Measurements from ENCODE around the gene SF3B1.
"Not testable (repeated sequence)": the region's sequence is repeated elsewhere in the genome, so short reads cannot be mapped to it uniquely, and the experiment has no call there.

Gene SF3B1

GRCh38 chr2:197434541-197435513 is at the start of gene SF3B1:
Gene SF3B1 (minus strand): TSS chr2:197435028. CDS start chr2:197434999, 29 bp downstream.
- DNase-seq: peak; percentile 99

GRCh38 chr2:197484248-197484647 is 49.4 kb upstream of the SF3B1 start:
- DNase-seq: not testable (repeated sequence)

GRCh38 chr2:197480165-197481036 is 45.6 kb upstream of the SF3B1 start:
- DNase-seq: no peak

- no peak for DNase-seq
Observed at GRCh38 chr2:197477797-197478196, 43.0 kb upstream of the SF3B1 start.

- DNase-seq: no peak
Observed at GRCh38 chr2:197472166-197472565, 37.3 kb upstream of the SF3B1 start.

- no peak for DNase-seq
Observed at GRCh38 chr2:197464175-197464574, 29.3 kb upstream of the SF3B1 start.

- DNase-seq: no peak
Observed at GRCh38 chr2:197461057-197461456, 26.2 kb upstream of the SF3B1 start.

GRCh38 chr2:197460649-197461048 is 25.8 kb upstream of the SF3B1 start:
- no peak for DNase-seq

- no peak for DNase-seq
Observed at GRCh38 chr2:197455428-197455827, 20.6 kb upstream of the SF3B1 start.

GRCh38 chr2:197454923-197455322 is 20.1 kb upstream of the SF3B1 start:
- DNase-seq: no peak

- DNase-seq: no peak
Observed at GRCh38 chr2:197453914-197454398, 19.1 kb upstream of the SF3B1 start.

- peak; percentile 99 for DNase-seq
Observed at GRCh38 chr2:197453123-197453913, 18.5 kb upstream of the SF3B1 start, which contains the start of gene COQ10B. Gene COQ10B (plus strand): TSS chr2:197453552. CDS start chr2:197453561, 9 bp downstream.

GRCh38 chr2:197452754-197453122 is 17.9 kb upstream of the SF3B1 start:
- DNase-seq: no peak

GRCh38 chr2:197450935-197451358 is 16.1 kb upstream of the SF3B1 start:
- DNase-seq: not testable (repeated sequence)

GRCh38 chr2:197450465-197450864 is 15.6 kb upstream of the SF3B1 start:
- no peak for DNase-seq

GRCh38 chr2:197446844-197447243 is 12.0 kb upstream of the SF3B1 start:
- no peak for DNase-seq

GRCh38 chr2:197445746-197446145 is 10.9 kb upstream of the SF3B1 start:
- DNase-seq: no peak

GRCh38 chr2:197442857-197443256 is 8.0 kb upstream of the SF3B1 start:
- DNase-seq: no peak

GRCh38 chr2:197437380-197437779 is 2.6 kb upstream of the SF3B1 start:
- DNase-seq: no peak

GRCh38 chr2:197435598-197436420 is 981 bp upstream of the SF3B1 start:
- no peak for DNase-seq

- no peak for DNase-seq
Observed at GRCh38 chr2:197433780-197434438, 919 bp downstream of the SF3B1 start.

Data from stimulated activated CD4-positive, alpha-beta T cell treated with anti-CD3 and anti-CD28 coated beads, Interleukin-4, amount 100 ng/mL, for 24 hours (primary cell).